Left lobe of liver (tissue), 2 donors: Measurements from ENCODE around the gene ARL2. TPM values are rescaled to one million over a fixed set of nuclear protein-coding genes. Genes with fewer than 3 reads are reported as not detected.
"Not testable (repeated sequence)": the region's sequence is repeated elsewhere in the genome, so short reads cannot be mapped to it uniquely, and the experiment has no call there.

Source experiments
- ATAC-seq: fragments of 200-7000 bp; cut with Tn5 transposase; one replicate; pipeline ENCODE4 v1.9.1; 2020; ENCODE audit warnings: mild to moderate bottlenecking, moderate library complexity
- DNase-seq: peaks from one replicate; pipeline ENCODE4 v3.0.0-alpha.2; 2020; ENCODE audit warnings: low spot score
- total RNA-seq: library from RNA; stranded (reverse); gene quantifications from one replicate; pipeline ENCODE4 v1.2.1, GENCODE V29; 2021
- donor health status: DM: no; HTN: no; CAD: no; lungs with moderate emphysema.
- donor health status: DM: no; HTN: yes; CAD: no.

Gene ARL2
- total RNA-seq: 8.9 TPM

- DNase-seq (peak; percentile 91), ATAC-seq (peak; percentile 90)
Measured at GRCh38 chr11:65013888-65014725, at the start of gene ARL2. ARL2 (plus strand) TSS chr11:65014160; CDS start chr11:65014208, 48 bp downstream.

GRCh38 chr11:64967375-64967774 lies 46.6 kb upstream of the ARL2 start:
- no peak for ATAC-seq
- no peak for DNase-seq

GRCh38 chr11:64969209-64969608 lies 44.8 kb upstream of the ARL2 start:
- no peak for DNase-seq
- no peak for ATAC-seq

GRCh38 chr11:64970731-64971151 lies 43.2 kb upstream of the ARL2 start:
- no peak for ATAC-seq

GRCh38 chr11:64971421-64972233 lies 42.3 kb upstream of the ARL2 start, which contains the start of gene MAJIN:
MAJIN (minus strand) TSS chr11:64972108; CDS start chr11:64959405, 12,703 bp downstream.
- DNase-seq (peak; percentile 86), ATAC-seq (peak; percentile 89)

More at GRCh38 chr11:64970731-64971151, 43.2 kb upstream of the ARL2 start:
- no peak for DNase-seq

- DNase-seq (no peak), ATAC-seq (no peak)
Measured at GRCh38 chr11:64974124-64974523, 39.8 kb upstream of the ARL2 start.

GRCh38 chr11:64976651-64977050 lies 37.3 kb upstream of the ARL2 start:
- no peak for DNase-seq
- no peak for ATAC-seq

- ATAC-seq, DNase-seq: not testable (repeated sequence)
Measured at GRCh38 chr11:64983339-64983738, 30.6 kb upstream of the ARL2 start.

GRCh38 chr11:64987998-64988854 lies 25.7 kb upstream of the ARL2 start:
- ATAC-seq: peak; percentile 80
- no peak for DNase-seq

- ATAC-seq: peak; percentile 20
- no peak for DNase-seq
Measured at GRCh38 chr11:64989416-64989815, 24.5 kb upstream of the ARL2 start.

GRCh38 chr11:64990222-64990923 lies 23.6 kb upstream of the ARL2 start:
- DNase-seq (no peak), ATAC-seq (peak; percentile 67)

- DNase-seq (no peak), ATAC-seq (no peak)
Measured at GRCh38 chr11:64994318-64994717, 19.6 kb upstream of the ARL2 start.

GRCh38 chr11:64996327-64996709 lies 17.6 kb upstream of the ARL2 start:
- DNase-seq (no peak), ATAC-seq (no peak)

- DNase-seq: peak; percentile 90
- ATAC-seq: peak; percentile 98
Measured at GRCh38 chr11:64996710-64997380, 17.1 kb upstream of the ARL2 start, which contains the start of gene BATF2. BATF2 (minus strand) TSS chr11:64996971; CDS start chr11:64996914, 57 bp downstream.

GRCh38 chr11:64998141-64998540 lies 15.8 kb upstream of the ARL2 start:
- ATAC-seq (no peak), DNase-seq (no peak)

- DNase-seq (no peak), ATAC-seq (no peak)
Measured at GRCh38 chr11:64998690-64999431, 15.1 kb upstream of the ARL2 start.

GRCh38 chr11:64999478-64999877 lies 14.5 kb upstream of the ARL2 start:
- ATAC-seq: no peak
- DNase-seq: no peak

GRCh38 chr11:65002706-65003105 lies 11.3 kb upstream of the ARL2 start:
- ATAC-seq: no peak
- no peak for DNase-seq

- ATAC-seq (no peak), DNase-seq (no peak)
Measured at GRCh38 chr11:65003282-65003681, 10.7 kb upstream of the ARL2 start.
